ENCODE measurements around the gene ERP44. TPM values are rescaled to one million over a fixed set of nuclear protein-coding genes. Genes with fewer than 3 reads are reported as not detected.
"Not testable (repeated sequence)": the region's sequence is repeated elsewhere in the genome, so short reads cannot be mapped to it uniquely, and the experiment has no call there.

Gene ERP44
- total RNA-seq, 4 donors from 2014 or later: 7.0 to 10.8 (median 9.7) TPM

- intact Hi-C loops (cut with DNase I; ENCODE audit: low total_unique reads): loop anchor here (2.0 to 5.0 kb wide), 5 partner anchors 71 to 876 kb away; partner anchors contain the start of genes ALG2, NR4A3, SEC61B and TEX10
- Histone ChIP-seq H3K27me3 (no peaks in the 10 kb centered on the region), H3K27ac (peak overlapping the region; percentile 90 to 99 (median 95)), H3K9me3 (no peaks in the 10 kb centered on the region), H3K36me3 (no peaks in the 10 kb centered on the region), H3K4me3 (peak overlapping the region; percentile 87 to 98 (median 98)), H3K4me1 (peaks cover 32 to 46% of the 10 kb centered on the region in 2 donors)
- DNase-seq: peak; percentile 76 to 81
- in situ Hi-C loops (cut with MboI; ENCODE audit: low sequenced_read_pairs in 4 of 4): no loop called here
- ATAC-seq: peak; percentile 63 to 64
- TF ChIP-seq POLR2A (IDR thresholded peaks at IDR 0.05) (no peak), CTCF (IDR thresholded peaks at IDR 0.05 in 4 of 5, conservative IDR thresholded peaks at IDR 0.05 in 1 of 5) (peak in 1 of 5 experiments; percentile 13)
Measured at GRCh38 chr9:100098046-100098886, 534 bp downstream of the ERP44 start.

- intact Hi-C loops (cut with DNase I; ENCODE audit: low total_unique reads): loop anchor here (5.0 kb wide), 4 partner anchors 69 to 874 kb away; partner anchors contain the start of genes ALG2, NR4A3, SEC61B and TEX10
- Histone ChIP-seq H3K27me3 (no peaks in the 10 kb centered on the region), H3K27ac (no peak overlapping the region), H3K4me3 (no peak overlapping the region), H3K36me3 (no peaks in the 10 kb centered on the region), H3K4me1 (peaks cover 46 to 48% of the 10 kb centered on the region in 2 donors), H3K9me3 (no peaks in the 10 kb centered on the region)
- ATAC-seq (no peak), DNase-seq (no peak)
- TF ChIP-seq POLR2A (IDR thresholded peaks at IDR 0.05): no peak
- in situ Hi-C loops (cut with MboI; ENCODE audit: low sequenced_read_pairs in 4 of 4): no loop called here
Measured at GRCh38 chr9:100096378-100096916, 2.4 kb downstream of the ERP44 start.

GRCh38 chr9:100094411-100094810, 4.4 kb downstream of the ERP44 start:
- ATAC-seq; in situ Hi-C loops (cut with MboI; ENCODE audit: low sequenced_read_pairs in 4 of 4); H3K4me3 ChIP-seq; intact Hi-C loops (cut with DNase I; ENCODE audit: low total_unique reads); DNase-seq; H3K9me3 ChIP-seq; H3K27ac ChIP-seq; H3K36me3 ChIP-seq; H3K27me3 ChIP-seq: not testable (repeated sequence)
- H3K4me1 ChIP-seq: peaks cover 35 to 50% of the 10 kb centered on the region in 2 donors

- no peaks in the 10 kb centered on the region for H3K36me3 ChIP-seq
- ATAC-seq: no peak
- no peak for TF ChIP-seq POLR2A (IDR thresholded peaks at IDR 0.05)
- no peak for TF ChIP-seq CTCF (IDR thresholded peaks at IDR 0.05 in 4 of 5, conservative IDR thresholded peaks at IDR 0.05 in 1 of 5)
- no peak overlapping the region for H3K27ac ChIP-seq
- in situ Hi-C loops (cut with MboI; ENCODE audit: low sequenced_read_pairs in 4 of 4): no loop called here
- no peak overlapping the region for H3K4me3 ChIP-seq
- no peak for DNase-seq
- no peaks in the 10 kb centered on the region for H3K27me3 ChIP-seq
- intact Hi-C loops (cut with DNase I; ENCODE audit: low total_unique reads): no loop called here
- peaks cover 30 to 38% of the 10 kb centered on the region in 2 donors for H3K4me1 ChIP-seq
- H3K9me3 ChIP-seq: no peaks in the 10 kb centered on the region
Measured at GRCh38 chr9:100092066-100092465, 6.7 kb downstream of the ERP44 start.

GRCh38 chr9:100091650-100092049, 7.2 kb downstream of the ERP44 start:
- no peaks in the 10 kb centered on the region for H3K36me3 ChIP-seq
- ATAC-seq (no peak), DNase-seq (no peak)
- intact Hi-C loops (cut with DNase I; ENCODE audit: low total_unique reads) (no loop called here), in situ Hi-C loops (cut with MboI; ENCODE audit: low sequenced_read_pairs in 4 of 4) (no loop called here)
- no peak overlapping the region for H3K27ac ChIP-seq
- H3K9me3 ChIP-seq: no peaks in the 10 kb centered on the region
- TF ChIP-seq POLR2A (IDR thresholded peaks at IDR 0.05) (no peak), CTCF (IDR thresholded peaks at IDR 0.05 in 4 of 5, conservative IDR thresholded peaks at IDR 0.05 in 1 of 5) (no peak)
- H3K4me3 ChIP-seq: no peak overlapping the region
- H3K4me1 ChIP-seq: peaks cover 30 to 37% of the 10 kb centered on the region in 2 donors
- H3K27me3 ChIP-seq: no peaks in the 10 kb centered on the region
